Stimulated activated CD8-positive, alpha-beta memory T cell treated with anti-CD3 and anti-CD28 coated beads, Interleukin-12 subunit alpha, Interleukin-12 subunit beta, amount 100 ng/mL, for 4 hours (primary cell): ENCODE data around the gene CDYL.

Source experiments
- DNase-seq: peaks from one replicate; pipeline ENCODE4 v3.0.0-alpha.2; 2020; ENCODE audit warnings: low read depth

The CDYL gene

GRCh38 chr6:4936681-4937041 is 160.5 kb downstream of the CDYL start:
- no peak for DNase-seq

GRCh38 chr6:4937414-4937813 is 161.2 kb downstream of the CDYL start:
- DNase-seq, result no peak

DNA sequence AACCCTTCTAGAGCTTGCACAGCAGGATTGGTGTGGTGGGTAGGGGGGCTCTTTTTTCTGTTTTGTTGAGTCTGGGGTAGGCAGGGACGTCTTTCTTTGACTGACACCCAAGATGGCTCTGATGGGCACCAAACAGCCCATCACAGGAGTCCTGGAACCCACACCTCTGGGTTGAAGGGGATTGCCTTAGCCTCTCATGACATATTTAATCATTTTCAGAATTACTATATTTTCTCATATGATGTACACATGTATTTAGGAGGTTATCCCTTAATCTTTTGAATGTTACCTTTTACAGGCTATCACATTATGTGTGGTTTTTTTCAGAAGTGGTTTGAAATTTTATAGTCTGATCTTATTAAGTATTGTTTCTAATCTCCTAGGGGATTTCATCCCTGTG is 163.0 kb downstream of the CDYL start:
- no peak for DNase-seq

GRCh38 chr6:4940416-4940815 is 164.2 kb downstream of the CDYL start:
- no peak for DNase-seq

DNA sequence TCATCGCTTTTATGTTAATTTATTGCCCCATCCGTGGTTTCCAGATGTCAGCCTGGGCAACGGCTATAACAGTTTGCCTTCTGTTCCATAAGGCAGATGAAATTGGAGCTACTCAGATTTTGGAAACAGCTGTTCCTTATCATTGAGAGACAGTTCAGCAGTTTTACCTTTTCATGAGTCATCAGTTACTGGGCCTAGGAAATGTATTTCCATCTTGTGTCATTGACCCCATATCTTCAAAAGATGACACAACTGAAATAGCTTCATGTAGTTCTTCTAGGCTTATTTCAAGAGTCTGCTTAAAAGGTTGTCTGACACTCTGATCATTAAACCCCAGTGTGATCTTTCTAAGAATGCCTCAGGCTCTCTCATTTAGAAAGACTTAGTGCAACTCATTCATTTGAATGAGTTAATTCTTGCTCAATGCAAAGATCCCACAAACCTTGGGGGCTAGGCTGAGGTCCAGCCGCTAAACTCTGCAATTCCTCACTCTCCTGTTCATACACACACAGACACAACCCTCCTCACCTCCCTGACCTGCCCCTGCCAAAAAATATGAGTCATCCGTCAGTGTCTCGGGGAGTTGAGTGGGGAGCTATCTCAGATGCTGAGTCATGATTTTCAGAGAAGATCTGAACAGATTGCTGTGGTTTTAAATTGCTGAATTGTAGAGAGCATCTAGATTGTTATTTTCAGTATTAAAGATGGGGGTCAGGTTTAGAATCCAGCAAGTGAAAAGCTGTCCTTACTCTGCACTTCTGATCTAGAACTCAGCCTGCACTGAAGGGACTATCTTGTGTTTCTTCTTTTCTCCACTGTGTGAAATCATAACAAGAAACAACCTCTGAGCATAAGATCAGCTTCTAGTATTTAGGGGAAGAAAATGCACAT is 165.8 kb downstream of the CDYL start:
- no peak for DNase-seq

DNA sequence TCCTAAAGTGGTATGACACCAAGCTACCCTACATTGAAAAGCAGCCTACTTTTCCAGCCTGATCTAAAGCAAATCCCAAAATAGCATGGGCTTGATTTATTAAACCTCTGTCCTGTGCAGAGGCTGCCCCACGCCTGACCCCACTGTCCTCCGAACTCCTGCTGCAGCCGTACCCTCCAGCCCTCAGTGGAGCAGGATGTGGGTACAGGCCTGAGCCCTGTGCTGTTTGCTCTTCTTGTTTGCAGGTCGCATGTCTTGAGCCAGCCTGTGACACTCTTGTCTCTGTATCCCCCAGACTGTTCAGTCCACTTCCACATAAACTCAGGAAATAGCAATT is 166.4 kb downstream of the CDYL start:
- no peak for DNase-seq

GRCh38 chr6:4943716-4944115 is 167.5 kb downstream of the CDYL start:
- no peak for DNase-seq

DNA sequence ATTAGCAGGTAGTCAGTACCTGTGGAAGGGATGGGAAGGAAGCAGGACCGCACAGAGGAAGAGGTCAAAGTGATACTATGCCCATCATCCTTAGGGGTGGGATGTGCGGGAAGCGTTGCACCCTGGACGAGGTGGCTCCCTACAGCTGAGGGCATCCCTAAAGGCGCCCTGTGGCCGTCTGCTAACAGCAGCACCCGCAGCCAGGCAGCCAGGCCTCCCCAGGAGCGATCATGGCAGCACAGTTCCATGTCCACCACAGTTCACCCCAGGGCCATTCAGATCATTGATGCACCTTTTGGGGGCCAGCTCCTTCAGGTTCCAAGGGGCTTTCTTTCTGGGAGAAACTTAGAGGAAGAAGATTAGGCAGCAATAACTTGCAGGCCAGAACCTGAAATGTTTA is 168.1 kb downstream of the CDYL start:
- no peak for DNase-seq

DNA sequence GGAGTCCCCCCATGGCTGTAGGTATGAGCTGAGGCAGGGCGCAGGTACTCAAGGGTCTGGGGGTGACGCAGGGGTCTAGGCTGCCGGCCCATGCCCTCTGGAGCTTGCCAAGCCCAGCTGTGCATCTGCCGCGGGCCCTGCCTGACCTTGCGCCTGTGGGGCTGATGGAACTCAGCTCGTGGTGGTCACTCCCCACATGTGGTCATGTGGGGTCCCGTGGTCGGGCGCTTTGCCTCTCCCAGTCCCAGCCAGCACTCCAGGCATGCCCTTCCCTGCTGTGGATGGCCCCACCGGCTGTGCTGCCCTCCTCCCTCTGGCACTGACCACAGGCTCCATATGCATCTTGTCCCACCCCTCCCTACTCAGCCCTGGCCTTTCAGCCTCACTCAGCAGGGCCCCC is 170.3 kb downstream of the CDYL start:
- DNase-seq, result no peak

DNA sequence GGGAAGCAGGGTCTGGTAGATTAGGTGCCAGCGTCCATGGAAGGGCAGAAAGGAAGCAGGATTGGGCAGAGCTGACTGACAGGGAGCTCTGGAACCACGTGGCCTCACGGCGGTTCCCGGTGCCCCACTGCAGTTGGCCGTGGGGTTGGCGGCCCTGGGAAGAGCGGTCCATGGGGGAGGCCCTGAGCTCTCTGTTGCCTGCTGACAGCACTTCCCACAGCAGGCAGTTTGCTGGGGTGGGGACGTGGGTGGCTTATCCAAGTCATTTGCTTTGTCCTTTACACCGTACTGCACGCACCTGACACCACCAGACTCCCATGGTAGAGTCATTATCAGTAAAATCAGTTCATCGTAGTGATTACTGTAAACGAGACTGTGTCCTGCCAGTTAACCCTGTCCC is 171.5 kb downstream of the CDYL start:
- DNase-seq, result no peak

GRCh38 chr6:4948781-4949450 is 172.7 kb downstream of the CDYL start:
- DNase-seq, result no peak

DNA sequence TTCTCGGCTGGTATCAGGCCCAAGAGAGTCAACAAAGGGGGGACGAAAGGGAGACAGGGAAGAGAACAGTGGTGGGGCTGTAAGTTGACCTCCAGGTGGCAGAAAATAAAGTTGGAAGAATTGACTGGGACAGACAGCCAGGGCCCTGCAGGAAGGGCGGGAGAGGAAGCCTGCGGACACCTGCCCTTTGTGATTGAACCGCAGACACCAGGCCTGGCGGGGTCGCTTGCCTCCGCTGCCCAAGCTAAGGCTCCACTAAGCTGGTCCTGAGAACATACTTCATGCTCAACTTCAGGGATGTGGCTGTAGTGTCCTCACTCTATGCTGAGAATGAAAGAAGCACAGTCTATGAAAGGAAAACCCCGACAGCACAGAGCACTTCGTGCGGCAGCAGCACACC is 173.9 kb downstream of the CDYL start:
- DNase-seq, result no peak

GRCh38 chr6:4950836-4951533 is 174.8 kb downstream of the CDYL start:
- DNase-seq, result no peak

GRCh38 chr6:4953440-4953839 is 177.2 kb downstream of the CDYL start:
- DNase-seq, result no peak

DNA sequence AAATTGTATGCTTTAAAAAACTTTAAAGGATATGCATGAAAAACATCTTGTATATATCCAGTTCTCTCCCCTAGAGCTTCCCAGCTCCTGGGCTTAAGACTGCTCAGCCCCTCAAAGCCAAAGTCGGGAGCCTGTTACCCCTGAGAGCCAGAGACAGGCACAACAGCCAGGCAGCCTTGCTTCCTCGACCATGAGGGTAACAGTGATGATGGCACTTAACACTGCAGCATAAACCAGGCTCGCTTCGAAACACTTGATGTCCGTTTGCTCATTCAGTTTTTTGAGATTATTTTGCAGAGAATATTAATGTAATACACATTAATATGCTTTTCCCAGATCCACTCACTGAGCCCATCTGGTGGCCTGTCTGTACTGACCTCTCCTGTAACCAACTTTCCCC is 180.4 kb downstream of the CDYL start:
- no peak for DNase-seq

GRCh38 chr6:4957521-4958231 is 181.5 kb downstream of the CDYL start:
- DNase-seq, result no peak

- DNase-seq, result no peak
These were observed 182.4 kb downstream of the CDYL start for GRCh38 chr6:4958624-4959023.

- no peak for DNase-seq
These were observed 185.3 kb downstream of the CDYL start for GRCh38 chr6:4961322-4962168.

DNA sequence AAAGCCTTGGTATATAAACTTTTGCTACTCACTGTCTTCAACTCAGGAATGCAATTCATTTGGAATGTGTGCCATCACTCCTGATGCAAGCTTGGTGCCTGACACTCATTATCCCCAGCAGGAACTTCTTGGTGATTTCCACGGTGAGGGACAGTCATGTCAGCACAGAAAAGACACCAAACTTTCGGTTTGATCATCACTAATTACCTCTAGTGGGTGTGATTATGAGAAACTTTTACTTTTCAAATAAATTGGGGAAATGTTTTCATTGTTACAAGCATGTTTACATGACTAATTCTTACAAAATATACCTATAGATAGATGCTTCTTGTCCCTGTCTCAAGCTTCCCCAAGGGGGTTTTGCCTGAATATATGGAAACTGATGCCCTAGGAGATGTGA is 186.7 kb downstream of the CDYL start:
- DNase-seq, result no peak

DNA sequence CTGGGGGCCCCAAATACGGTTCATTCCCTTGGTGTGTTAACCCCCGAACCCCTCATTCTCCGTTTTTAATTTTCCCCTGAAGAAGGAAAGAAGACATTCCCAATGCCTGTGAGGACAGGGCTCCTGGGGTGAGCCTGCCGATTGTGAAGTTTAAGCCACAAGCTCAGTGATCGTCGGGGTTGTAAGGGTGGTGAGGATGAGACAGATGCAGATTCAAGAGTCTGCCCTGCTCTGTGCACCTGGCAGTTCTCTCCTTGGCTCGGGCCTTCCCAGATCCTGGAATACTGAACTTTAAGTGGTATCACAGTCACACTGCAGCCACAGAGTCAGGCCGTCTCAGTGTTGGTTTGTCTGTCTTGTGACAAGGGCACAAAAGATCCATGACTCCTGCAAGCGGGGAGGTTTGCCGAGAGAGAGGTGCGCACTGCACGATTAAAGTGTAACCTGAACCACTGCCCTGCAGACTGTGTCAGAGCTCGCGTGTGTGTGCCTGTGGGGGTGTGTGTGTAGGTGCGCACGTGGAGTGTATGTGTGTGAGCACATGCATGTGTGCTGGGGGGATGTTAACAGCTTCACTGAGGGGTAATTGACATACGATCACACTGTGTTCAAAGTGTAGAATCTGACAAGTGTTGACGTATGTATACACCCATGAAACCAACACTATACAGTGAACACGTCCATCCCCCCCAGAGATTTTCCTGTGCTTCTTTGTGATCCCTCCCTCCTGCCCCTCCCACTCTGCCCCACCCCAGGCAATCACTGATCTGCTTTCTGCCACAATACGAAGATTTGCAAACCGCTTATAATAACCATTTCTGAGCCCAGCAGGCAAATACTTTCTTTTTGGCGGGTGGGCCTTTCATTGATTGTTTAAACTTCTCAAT is 188.7 kb downstream of the CDYL start:
- no peak for DNase-seq
